Heart left ventricle (tissue), 16 donors: ENCODE data around the gene PLAU. TPM values are rescaled to one million over a fixed set of nuclear protein-coding genes. Genes with fewer than 3 reads are reported as not detected.
A peak's percentile ranks its signal among the peaks of the same experiment; 100 is the strongest.

Experiments
- ATAC-seq, 4 donors: fragments of 200-7000 bp; cut with Tn5 transposase; one replicate each; pipeline ENCODE4 v1.9.1; 2020 to 2022; ENCODE audit warnings: moderate library complexity in 4 of 4, mild to moderate bottlenecking in 3 of 4, moderate number of reproducible peaks in 1 of 4
- DNase-seq, 5 donors: peaks; one replicate each; pipeline ENCODE4 v3.0.0-alpha.2; 2020
- H3K27ac ChIP-seq, 12 donors: fragments of 200-600 bp; sonication (generic) in 4 of 12; one replicate each; pipeline versions ENCODE4 v1.5.0 to v1.8.0; 2016 to 2022; ENCODE audit warnings: mild to moderate bottlenecking in 2 of 12
- H3K27me3 ChIP-seq, 9 donors: fragments of 200-600 bp; sonication (generic) in 2 of 9; one replicate each; pipeline versions ENCODE4 v1.5.1 to v1.8.0; 2016 to 2022; ENCODE audit warnings: mild to moderate bottlenecking in 3 of 9
- H3K36me3 ChIP-seq, 9 donors: fragments of 200-600 bp; sonication (generic) in 2 of 9; one replicate each; pipeline versions ENCODE4 v1.5.0 to v1.8.0; 2018 to 2022; ENCODE audit warnings: mild to moderate bottlenecking in 2 of 9
- H3K4me1 ChIP-seq, 12 donors: fragments of 200-600 bp; sonication (generic) in 4 of 12; one replicate each; pipeline versions ENCODE4 v1.5.0 to v1.8.0; 2016 to 2022; ENCODE audit warnings: mild to moderate bottlenecking in 3 of 12
- H3K4me3 ChIP-seq, 12 donors: fragments of 200-600 bp; sonication (generic) in 4 of 12; one replicate each; pipeline versions ENCODE4 v1.5.0 to v1.8.0; 2017 to 2022; ENCODE audit warnings: mild to moderate bottlenecking in 9 of 12, moderate library complexity in 4 of 12
- H3K9me3 ChIP-seq, 12 donors: fragments of 200-600 bp; sonication (generic) in 4 of 12; one replicate each; pipeline versions ENCODE4 v1.5.0 to v1.8.0; 2016 to 2022; ENCODE audit warnings: mild to moderate bottlenecking in 1 of 12
- POLR2A ChIP-seq, 2 donors: fragments of 450-650 bp; IDR thresholded peaks; one replicate each; pipeline ENCODE4 v1.6.1; 2017; ENCODE audit warnings: antibody characterized with exemption in 2 of 2, mild to moderate bottlenecking in 2 of 2, moderate library complexity in 2 of 2
- WGBS, 4 donors: extraction: QIAGEN DNeasy Blood & Tissue Kit in 2 of 4; methylation state at CpG; one replicate each; pipeline versions ENCODE4 v1.1.5 to v1.1.7; 2013 to 2018; 5-methylcytosine and 5-hydroxymethylcytosine counted together
- intact Hi-C, 10 donors: fragments of 100-400 bp; cut with DNase I; formaldehyde crosslinking; loops; one replicate each; pipeline versions ENCODE4 v1.11.1 to v1.14.2; 2022
- polyA plus RNA-seq, 2 donors: library from polyadenylated mRNA; stranded (reverse); fragments of 200-250 nt; gene quantifications; one replicate each; pipeline ENCODE4 v1.2.3, GENCODE V29; 2013
- total RNA-seq, 9 donors: library from RNA; depleted of rRNA in 2 of 9; stranded (reverse); fragments of >200 nt in 2 of 9; fragmentation: NEBNext Ultra II Directional in 3 of 9; extraction: Animal tissue kit (Norgen Biotek cat#: 25700) in 3 of 9; gene quantifications; one replicate each; pipeline versions ENCODE4 v1.1.0 to v1.2.4, GENCODE V29; 2016 to 2023
- TF ChIP-seq, protein P1 (sequence below), 12 donors: fragments of 200-600 bp; sonication (generic) in 4 of 12; IDR thresholded peaks; one replicate each; pipeline versions ENCODE4 v1.5.0 to v1.8.0; 2018 to 2022; ENCODE audit warnings: antibody characterized with exemption in 12 of 12, mild to moderate bottlenecking in 5 of 12
- donor health status: ischemic (EF 13 %, LVEDD 7.1; RV severe dilation, severe dysfunction).
- donor health status: healthy with polysubstance abuse.
- donor health status: DM: no; HTN: yes; CAD: no.
- donor health status: DM: no; HTN: no; CAD: no.
- donor health status: ischemic (EF 25% LVEDD 6.9; RV normal size, moderate dysfunction).
- donor health status: ischemic (EF 25% LVEDD 5.7; RV mildly dilated, moderate dysfunction).
- donor health status: healthy.
- donor health status: DM: yes; HTN: yes; CAD: no.
- donor health status: ischemic (EF 35%, LVEDD 5.7; RV mildly dilated, moderate dysfunction).
- donor health status: nonischemic (EF 11% LVEDD 7.7; RV severe dilation, severe dysfunction).
- donor health status: DM: yes; HTN: yes; CAD: no.
- donor health status: PGD.
- donor health status: ischemic (EF 29% LVEDD 5.4; RV normal size, mild dysfunction).
- donor health status: nonischemic (EF 23%, LVEDD 6.1; RV moderate dilation, normal function).

PLAU gene
- total and polyA plus RNA-seq, 11 donors, result 3.3 to 68.1 (median 10.3) TPM

- peak overlapping the region; percentile 61 to 96 (median 83) for H3K4me3 ChIP-seq
- 2 to 10% (median 3%) methylated on average over 7 to 39 of the region's 39 CpGs; no CpG with 5 or more reads in 1 of the 4 donors for WGBS, 4 donors
- H3K4me1 ChIP-seq, result peaks cover 0 to 34% (median 12%) of the 10 kb centered on the region in 12 donors
- DNase-seq (no peak), ATAC-seq (peak in 2 of 4 donors; percentile 1 to 5)
- H3K36me3 ChIP-seq, result peaks cover 0 to 30% (median 8%) of the 10 kb centered on the region in 9 donors
- H3K27ac ChIP-seq, result peak overlapping the region in 6 of 12 donors; percentile 45 to 77 (median 60)
- no peaks in the 10 kb centered on the region for H3K27me3 ChIP-seq
- H3K9me3 ChIP-seq, result no peaks in the 10 kb centered on the region
- TF ChIP-seq POLR2A (IDR thresholded peaks at IDR 0.05), result no peak
- TF ChIP-seq, protein P1, sequence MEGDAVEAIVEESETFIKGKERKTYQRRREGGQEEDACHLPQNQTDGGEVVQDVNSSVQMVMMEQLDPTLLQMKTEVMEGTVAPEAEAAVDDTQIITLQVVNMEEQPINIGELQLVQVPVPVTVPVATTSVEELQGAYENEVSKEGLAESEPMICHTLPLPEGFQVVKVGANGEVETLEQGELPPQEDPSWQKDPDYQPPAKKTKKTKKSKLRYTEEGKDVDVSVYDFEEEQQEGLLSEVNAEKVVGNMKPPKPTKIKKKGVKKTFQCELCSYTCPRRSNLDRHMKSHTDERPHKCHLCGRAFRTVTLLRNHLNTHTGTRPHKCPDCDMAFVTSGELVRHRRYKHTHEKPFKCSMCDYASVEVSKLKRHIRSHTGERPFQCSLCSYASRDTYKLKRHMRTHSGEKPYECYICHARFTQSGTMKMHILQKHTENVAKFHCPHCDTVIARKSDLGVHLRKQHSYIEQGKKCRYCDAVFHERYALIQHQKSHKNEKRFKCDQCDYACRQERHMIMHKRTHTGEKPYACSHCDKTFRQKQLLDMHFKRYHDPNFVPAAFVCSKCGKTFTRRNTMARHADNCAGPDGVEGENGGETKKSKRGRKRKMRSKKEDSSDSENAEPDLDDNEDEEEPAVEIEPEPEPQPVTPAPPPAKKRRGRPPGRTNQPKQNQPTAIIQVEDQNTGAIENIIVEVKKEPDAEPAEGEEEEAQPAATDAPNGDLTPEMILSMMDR (IDR thresholded peaks at IDR 0.05), result no peak
- intact Hi-C loops, result no loop called here
Observed at GRCh38 chr10:73873838-73874215, 37.1 kb upstream of the PLAU start.

DNA sequence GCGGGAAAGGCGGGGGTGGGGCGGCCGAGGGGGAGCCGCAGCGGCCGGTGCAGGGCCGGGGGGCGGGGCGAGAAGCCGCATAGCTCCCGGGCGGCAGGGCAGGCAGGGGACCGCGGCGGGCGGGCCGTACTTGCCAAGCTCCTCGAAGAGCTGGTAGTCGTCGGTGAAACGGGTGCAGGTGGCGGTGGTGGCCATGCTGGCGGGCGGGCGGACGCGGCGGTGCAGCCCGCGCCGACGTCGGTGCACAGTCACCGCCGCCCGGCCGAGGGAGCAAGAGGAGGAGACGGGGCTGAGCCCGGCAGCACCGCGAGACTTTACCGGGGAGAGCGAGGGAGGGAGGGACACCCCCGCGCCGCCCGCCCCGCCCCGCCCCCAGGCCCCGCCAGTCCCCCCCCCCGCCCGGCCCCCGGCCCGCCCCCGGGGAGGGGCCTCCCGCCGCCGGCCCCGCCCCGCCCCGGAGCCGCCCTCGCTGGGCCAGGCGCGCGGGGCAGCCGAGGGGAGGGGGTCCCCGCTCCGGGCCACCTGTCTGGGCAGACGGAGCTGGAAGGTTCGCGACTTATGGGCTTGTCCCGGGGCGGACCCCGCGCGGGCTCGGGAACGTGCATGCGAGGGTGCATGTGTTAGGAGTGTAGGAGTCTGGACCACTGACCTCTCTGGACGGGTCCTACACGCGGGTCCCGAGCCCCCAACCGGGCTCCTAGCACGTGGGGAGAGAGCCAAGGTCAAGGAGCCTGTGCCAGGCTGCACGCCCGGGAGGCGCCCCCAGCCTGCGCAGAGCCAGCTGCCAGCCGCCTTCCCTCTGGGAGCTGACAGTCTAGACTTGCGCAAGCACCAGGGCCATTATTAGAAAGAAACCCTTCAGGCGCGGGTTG, 36.4 kb upstream of the PLAU start, which contains the start of gene CAMK2G:
Gene CAMK2G, minus strand, starts transcription at position 289 of the 872 bp plus-strand sequence. Its CDS starts 94 bp downstream, at position 195.
- WGBS, 4 donors, result 1 to 7% (median 1%) methylated on average over 21 to 95 of the region's 95 CpGs
- ATAC-seq (peak; percentile 88 to 92 (median 91)), DNase-seq (peak; percentile 87 to 94 (median 89))
- peaks cover 0 to 23% (median 8%) of the 10 kb centered on the region in 9 donors for H3K36me3 ChIP-seq
- intact Hi-C loops, result loop anchor here in 1 of 10 donors (5.0 kb wide), 1 partner anchor 102 kb away; a partner anchor contains a TSS
- no peaks in the 10 kb centered on the region for H3K27me3 ChIP-seq
- H3K27ac ChIP-seq, result peak within 1 kb of the TSS in 10 of 12 donors; percentile 39 to 83 (median 64)
- H3K4me3 ChIP-seq, result peak within 1 kb of the TSS; percentile 61 to 96 (median 83)
- H3K9me3 ChIP-seq, result no peaks in the 10 kb centered on the region
- peaks cover 0 to 33% (median 12%) of the 10 kb centered on the region in 12 donors for H3K4me1 ChIP-seq
- TF ChIP-seq, protein P1 (IDR thresholded peaks at IDR 0.05), result peak in 1 of 12 donors; percentile 13
- peak in 1 of 2 donors; percentile 46 for TF ChIP-seq POLR2A (IDR thresholded peaks at IDR 0.05)

DNA sequence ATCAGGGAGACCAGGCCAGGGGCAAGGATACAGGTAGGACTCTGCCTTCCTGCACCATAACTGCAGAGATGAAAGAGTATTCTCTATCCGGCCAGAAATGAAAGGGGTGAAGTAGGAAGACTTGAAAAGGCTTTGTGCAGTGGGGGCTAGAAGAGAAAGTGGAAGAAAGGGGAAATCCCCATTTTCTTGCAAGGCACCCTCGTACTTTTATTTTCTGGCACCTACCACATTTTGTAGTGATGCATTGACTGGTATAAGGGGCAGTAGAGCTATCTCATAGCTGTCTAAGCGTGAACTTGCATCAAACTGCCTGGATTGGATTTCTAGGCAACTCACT, 35.8 kb upstream of the PLAU start:
- whole genome bisulfite sequencing, 4 donors, result 48 to 54% (median 51%) methylated on average over 3 of the region's 3 CpGs
- DNase-seq (no peak), ATAC-seq (no peak)
- intact Hi-C loops, result loop anchor here in 1 of 10 donors (5.0 kb wide), 1 partner anchor 103 kb away; a partner anchor contains a TSS
- no peaks in the 10 kb centered on the region for H3K9me3 ChIP-seq
- peak overlapping the region; percentile 46 to 96 (median 83) for H3K4me3 ChIP-seq
- peaks cover 0 to 17% (median 5%) of the 10 kb centered on the region in 9 donors for H3K36me3 ChIP-seq
- TF ChIP-seq POLR2A (IDR thresholded peaks at IDR 0.05), result no peak
- TF ChIP-seq, protein P1 (IDR thresholded peaks at IDR 0.05), result no peak
- no peaks in the 10 kb centered on the region for H3K27me3 ChIP-seq
- peak overlapping the region in 7 of 12 donors; percentile 31 to 83 (median 64) for H3K27ac ChIP-seq
- peaks cover 0 to 37% (median 14%) of the 10 kb centered on the region in 12 donors for H3K4me1 ChIP-seq

- 63 to 80% (median 72%) methylated on average over 3 to 4 of the region's 4 CpGs for WGBS, 4 donors
- H3K4me3 ChIP-seq, result no peak overlapping the region
- TF ChIP-seq, protein P1 (IDR thresholded peaks at IDR 0.05), result no peak
- TF ChIP-seq POLR2A (IDR thresholded peaks at IDR 0.05), result no peak
- no peak for DNase-seq
- H3K9me3 ChIP-seq, result no peaks in the 10 kb centered on the region
- H3K27ac ChIP-seq, result no peak overlapping the region
- H3K36me3 ChIP-seq, result peaks cover 0 to 6% (median 0%) of the 10 kb centered on the region in 9 donors
- intact Hi-C loops, result loop anchor here in 1 of 10 donors (5.0 kb wide), 1 partner anchor 104 kb away; a partner anchor contains a TSS
- H3K4me1 ChIP-seq, result peaks cover 0 to 37% (median 14%) of the 10 kb centered on the region in 12 donors
- no peak for ATAC-seq
- no peaks in the 10 kb centered on the region for H3K27me3 ChIP-seq
Observed at GRCh38 chr10:73876157-73876556, 34.8 kb upstream of the PLAU start.
